GM19239 (cell line): Measurements from ENCODE around the gene SRC.
A peak's percentile ranks its signal among the peaks of the same experiment; 100 is the strongest.

Source experiments
- DNase-seq: peaks from one replicate; pipeline ENCODE4 v3.0.0; 2011; ENCODE audit warnings: low spot score; ENCODE audit not compliant: insufficient read length
- FAIRE-seq: peaks from 2 replicates; lab custom pipeline; 2011; peaks lifted over from hg19 to GRCh38; lab: Jason Lieb, UNC

The SRC gene

GRCh38 chr20:37314617-37315016 is 31.3 kb upstream of the SRC start:
- DNase-seq, result no peak
- no peak for FAIRE-seq

GRCh38 chr20:37315021-37315451 is 30.9 kb upstream of the SRC start:
- FAIRE-seq (no peak), DNase-seq (no peak)

DNA sequence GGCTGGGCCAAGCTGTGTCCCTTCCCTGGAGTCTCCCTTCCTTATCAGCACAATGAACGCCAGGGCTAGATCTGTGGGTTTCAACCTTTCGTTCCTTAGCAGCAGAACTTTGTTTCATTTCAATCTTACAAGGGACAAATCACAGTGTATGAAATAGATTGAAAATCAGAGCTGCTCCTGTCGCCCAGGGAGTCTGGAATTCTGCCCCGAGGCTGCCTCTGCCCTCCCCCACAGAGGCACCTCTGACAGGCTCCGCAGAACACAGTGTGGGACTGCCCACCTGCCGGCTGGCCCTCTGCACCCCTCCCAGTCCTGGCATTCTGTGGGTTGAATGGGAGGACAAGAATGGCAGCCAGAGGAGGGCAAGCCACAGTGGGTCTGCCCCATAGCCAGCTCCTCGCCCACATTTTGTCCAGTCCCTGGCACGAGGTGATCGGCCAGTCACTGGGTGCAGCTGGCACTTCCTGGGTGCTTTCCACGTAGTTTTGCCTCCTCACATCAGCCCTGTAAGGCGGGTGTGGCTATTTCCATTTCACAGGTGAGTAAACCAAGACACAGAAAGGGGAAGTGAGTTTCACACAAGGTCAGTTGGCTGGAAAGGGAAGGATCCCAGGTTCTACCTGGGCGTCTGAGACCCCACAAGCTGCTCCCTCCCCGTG is 30.4 kb upstream of the SRC start:
- peak; percentile 74 for FAIRE-seq
- no peak for DNase-seq

DNA sequence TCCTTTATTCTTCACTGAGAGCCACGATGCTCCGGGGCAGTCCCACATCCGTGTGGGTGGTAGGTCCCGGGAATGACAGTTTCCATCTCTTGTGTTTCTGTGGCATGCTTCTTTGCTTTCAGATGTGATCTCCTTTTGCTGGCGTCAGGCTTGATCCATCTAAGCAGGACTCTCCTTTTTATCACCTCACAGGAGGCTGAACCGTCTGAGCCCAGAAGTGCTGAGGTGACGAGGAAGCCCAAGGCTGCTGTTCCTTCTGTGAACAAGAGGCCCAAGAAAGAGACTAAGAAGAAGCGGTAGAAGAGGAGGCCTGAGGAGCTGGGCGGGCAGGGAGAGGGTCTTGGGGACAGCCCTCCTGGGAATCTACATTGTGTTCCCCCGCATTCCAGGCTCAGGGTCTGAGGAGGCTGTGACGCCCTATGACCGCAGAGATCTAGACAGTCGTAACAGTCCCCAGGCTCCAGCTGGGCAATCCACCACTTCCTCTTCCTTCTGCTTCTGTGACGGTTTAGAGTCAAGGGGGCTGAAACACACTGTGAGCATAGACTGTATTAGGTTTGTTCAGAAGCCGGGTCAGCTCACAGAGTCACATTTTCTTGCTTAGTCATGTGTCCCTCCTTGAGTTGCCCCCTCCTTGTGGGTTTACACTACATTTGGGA is 29.7 kb upstream of the SRC start:
- peak; percentile 97 for FAIRE-seq

GRCh38 chr20:37316775-37317170 is 29.2 kb upstream of the SRC start:
- FAIRE-seq, result no peak
- no peak for DNase-seq

More for the DNA sequence above, 29.7 kb upstream of the SRC start:
- DNase-seq, result no peak

GRCh38 chr20:37317316-37317715 is 28.6 kb upstream of the SRC start:
- no peak for DNase-seq
- no peak for FAIRE-seq

GRCh38 chr20:37317994-37318640 is 27.8 kb upstream of the SRC start:
- DNase-seq (no peak), FAIRE-seq (no peak)

DNA sequence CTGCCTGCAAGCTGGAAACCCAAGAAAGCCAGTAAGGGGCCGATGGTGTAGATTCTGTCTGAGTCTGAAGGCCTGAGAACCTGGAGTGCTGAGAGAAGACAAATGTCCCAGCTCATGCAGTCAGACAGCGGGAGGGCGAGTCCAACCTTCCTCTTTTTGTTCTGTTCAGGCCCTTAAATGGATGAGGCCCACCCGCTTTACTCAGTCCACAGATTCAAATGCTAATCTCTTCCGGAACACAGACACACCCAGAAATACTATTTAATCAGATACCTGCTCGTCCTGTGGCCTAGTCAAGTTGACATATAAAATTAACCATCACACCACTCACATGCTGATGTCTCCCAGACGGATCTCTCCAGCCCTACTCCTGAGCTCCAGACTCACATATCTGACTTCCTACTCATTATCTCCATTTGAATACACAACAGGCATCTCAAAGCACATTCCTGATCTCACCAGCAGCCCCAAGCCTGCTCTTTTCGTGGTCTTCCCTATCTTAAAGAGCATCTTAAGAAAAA is 26.7 kb upstream of the SRC start:
- FAIRE-seq (no peak), DNase-seq (no peak)

DNA sequence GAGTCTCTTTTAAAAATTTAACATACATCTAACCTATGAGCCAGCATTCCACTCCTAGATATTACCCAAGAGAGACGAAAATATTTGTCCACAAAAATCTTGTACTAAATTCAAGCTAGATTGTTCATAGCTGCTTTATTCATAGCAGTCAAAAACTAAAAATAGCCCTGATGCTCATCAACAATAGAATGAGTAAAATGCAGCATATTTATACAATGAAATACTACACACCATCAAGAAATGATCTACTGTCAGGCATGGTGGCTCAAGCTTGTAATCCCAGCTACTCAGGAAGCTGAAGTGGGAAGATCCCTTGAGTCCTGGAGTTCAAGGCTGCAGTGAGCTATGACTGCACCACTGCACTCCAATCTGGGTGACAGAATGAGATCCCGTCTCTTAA is 22.0 kb upstream of the SRC start:
- FAIRE-seq (peak; percentile 14), DNase-seq (no peak)

GRCh38 chr20:37325206-37325605 is 20.7 kb upstream of the SRC start:
- FAIRE-seq, result no peak

DNA sequence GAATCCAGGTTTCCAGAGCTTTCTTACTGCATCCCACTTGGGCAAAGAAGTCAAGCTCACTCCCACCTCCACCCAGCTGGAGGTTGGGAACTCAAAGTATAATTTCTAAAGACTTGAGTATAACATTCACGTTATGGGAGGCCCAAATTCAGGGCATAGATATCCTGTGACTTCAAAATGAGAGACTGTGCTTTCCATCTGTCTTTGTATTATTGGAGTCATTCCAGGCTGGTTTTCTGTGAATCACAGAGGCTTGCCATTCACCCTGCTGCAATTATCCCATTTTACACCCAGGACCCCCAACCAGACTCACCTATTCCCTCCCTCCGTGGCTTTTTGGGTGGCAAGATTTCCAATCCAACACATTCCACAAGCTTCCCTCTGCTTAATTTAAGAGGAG is 19.3 kb upstream of the SRC start:
- DNase-seq (no peak), FAIRE-seq (no peak)

More at GRCh38 chr20:37325206-37325605, 20.7 kb upstream of the SRC start:
- DNase-seq, result no peak

DNA sequence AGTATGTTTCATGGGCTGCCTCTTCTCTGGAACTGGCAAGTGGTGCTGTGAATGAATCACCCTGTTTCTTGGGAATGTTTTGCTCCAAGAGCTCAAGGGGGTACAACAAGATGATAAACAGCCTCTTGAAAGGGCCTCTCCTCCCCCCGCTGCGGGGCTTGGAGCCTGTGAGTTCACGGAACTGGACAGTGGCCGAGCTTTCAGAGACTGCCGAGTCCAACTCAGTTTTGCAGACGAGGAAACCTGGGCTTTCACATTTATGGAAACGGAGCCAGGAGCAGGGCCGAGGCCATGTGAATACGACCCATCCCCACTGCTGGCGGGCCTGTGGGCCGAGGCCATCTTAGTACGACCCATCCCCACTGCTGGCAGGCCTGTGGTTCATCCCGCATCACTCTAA is 18.2 kb upstream of the SRC start:
- FAIRE-seq, result no peak
- no peak for DNase-seq

DNA sequence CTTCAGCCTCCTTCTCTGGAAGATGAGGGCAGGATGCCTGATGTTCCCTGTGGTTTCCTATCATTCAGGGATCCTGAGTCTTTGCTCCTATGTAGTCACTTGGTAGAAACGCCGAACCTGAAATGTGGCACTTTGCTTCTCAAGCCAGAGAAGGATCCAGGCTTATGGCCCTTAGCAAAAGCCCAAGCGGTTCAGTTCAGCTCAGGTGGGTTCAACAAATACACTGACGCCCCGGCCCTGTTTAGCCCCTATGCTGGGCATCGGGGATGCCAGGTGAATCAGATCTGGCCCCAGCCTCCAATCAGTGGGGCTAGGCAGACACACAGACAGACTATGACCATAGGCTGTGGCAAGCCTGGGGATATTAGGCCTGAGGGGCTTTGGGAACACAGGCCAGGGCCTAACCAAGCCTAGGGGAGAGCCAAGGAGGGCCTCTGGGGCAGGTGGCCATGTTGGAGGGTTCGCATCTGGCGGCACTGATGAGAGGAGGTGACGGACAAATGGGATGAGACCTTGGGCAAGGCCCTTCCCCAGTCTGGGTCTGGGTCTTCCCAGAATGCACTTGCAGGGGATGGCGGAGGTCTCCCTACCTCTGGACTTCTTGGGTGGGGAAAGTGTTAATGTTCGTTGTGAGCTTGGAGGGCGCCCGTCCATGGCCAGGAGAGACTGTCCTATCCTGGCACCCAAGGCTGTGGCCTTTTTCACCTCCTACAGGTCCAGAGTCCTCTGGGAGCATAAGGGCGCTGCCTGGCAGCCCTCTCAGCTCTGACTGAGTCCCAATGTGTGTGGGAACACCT is 17.6 kb upstream of the SRC start:
- no peak for DNase-seq
- FAIRE-seq, result no peak

DNA sequence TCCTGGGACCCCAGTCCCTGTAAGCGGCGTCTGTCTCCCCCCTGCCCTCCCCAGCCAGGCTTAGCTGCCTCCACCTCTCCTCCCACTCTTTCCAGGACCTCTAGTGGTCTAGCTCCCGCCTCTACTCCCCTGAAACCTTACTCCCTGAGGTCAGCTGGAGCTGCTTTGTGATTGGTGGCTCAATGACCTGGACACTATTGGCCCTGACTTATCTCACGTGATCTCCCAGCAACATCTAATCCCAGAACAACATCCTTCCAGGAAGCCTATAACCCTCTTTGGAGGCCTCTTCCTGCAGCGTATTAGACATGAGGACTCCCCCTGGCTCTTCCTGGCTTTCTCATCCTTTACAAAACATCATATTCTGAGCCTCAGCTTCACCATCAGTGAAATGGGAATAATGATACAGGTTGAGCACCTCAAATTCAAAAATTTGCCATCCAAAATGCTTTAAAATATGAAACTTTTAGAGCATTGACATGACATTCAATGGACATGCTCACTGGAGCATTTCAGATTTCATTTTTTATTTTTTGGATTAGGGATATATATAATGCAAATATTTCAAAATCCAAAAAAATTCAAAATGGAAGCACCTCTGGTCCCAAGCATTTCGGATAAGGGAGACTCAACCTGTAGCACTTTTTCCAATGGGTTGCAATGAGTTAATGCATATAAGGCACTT is 16.3 kb upstream of the SRC start:
- no peak for FAIRE-seq

DNA sequence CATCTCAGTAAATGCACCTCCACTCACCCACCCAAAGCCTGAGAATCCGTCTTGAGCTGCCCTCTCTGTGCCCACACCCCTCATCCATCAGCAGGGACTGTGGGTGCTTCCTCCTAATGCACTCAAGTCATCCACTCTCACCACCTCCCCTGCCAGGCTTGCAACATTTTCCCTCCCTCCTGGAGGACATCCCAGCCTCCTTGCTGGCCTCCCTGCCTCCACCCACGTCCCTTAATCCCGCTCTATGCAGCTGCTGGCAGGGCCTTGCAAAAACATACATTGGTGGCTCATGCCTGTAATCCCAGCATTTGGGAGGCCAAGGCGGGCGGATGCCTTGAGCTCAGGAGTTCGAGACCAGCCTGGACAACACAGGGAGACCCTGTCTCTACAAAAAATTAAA is 15.6 kb upstream of the SRC start:
- no peak for DNase-seq
- no peak for FAIRE-seq

More for the DNA sequence above, 16.3 kb upstream of the SRC start:
- DNase-seq, result no peak

- FAIRE-seq (no peak), DNase-seq (no peak)
Observed at GRCh38 chr20:37331060-37331857, 14.7 kb upstream of the SRC start.

GRCh38 chr20:37333130-37333847 is 12.7 kb upstream of the SRC start:
- FAIRE-seq, result no peak
- no peak for DNase-seq

DNA sequence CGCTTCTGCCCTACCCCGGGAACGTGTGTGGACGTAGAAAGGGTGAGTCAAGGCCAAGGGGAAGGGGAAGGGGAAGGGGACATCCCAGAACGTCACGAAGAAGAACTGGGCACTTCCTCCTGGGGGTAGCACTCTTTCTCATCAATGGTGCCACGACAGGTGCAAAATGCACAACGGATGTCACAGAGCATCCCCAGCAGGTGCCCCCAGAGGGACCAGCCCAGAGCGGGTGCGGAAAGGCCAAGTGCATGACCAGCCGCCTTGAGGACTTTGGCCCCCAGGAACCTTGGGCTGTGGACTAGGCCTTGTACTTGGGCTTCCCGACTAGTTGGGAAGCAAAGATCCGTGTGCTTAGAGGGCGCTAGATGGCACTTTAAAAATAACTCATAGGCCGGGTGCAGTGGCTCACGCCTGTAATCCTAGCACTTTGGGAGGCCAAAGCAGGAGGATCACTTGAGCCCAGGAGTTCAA is 12.1 kb upstream of the SRC start:
- DNase-seq (no peak), FAIRE-seq (peak; percentile 72)
